HG02870 (cell line): ENCODE data around the gene MRS2.

Experiments
- ATAC-seq: cut with Tn5 transposase; IDR thresholded peaks from one replicate; pipeline ENCODE4 v1.9.1; 2021; ENCODE audit warnings: mild to moderate bottlenecking, moderate library complexity; ENCODE audit not compliant: unreplicated experiment

MRS2 gene

GRCh38 chr6:24426729-24427446 lies 24.2 kb downstream of the MRS2 start:
- no peak for ATAC-seq

GRCh38 chr6:24428615-24429014 lies 25.9 kb downstream of the MRS2 start:
- ATAC-seq, result no peak

DNA sequence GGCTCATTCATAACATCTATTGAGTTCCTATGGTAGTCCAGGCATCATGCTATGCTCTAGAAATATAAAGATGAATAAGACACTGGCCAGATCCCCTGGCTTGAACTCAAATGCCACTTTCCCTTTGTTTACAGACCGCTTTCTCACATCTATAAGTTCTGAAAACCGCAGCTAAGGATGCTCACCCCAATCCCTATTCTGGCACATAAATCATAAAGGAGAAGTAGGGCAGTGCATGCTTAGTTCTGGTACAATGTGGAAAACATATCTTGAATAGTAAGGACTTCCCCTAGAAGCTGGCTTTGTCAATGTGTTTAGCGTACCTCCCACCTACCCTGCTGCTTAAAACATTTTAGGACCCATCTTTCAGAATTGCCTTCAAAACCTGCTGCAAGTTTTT lies 26.4 kb downstream of the MRS2 start:
- ATAC-seq, result no peak

DNA sequence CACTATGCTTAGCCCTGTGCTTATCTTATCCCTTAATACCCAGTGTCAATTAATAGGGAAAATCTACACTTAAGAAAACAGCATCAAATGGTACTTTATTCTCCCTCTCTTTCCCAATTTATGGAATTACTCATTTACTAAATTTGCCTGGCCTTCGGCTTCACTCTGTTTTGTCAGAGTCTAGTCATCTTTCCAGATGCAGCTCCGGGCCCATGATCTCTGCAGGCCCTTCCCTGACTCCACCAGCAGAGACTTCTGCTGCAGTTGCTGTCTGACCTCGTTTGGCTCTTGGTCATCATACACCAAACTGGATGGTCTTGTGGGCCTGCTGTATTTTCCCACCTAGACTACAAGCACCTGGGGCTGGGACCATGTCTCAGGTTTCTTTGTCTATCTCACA lies 27.4 kb downstream of the MRS2 start:
- ATAC-seq, result no peak

- ATAC-seq, result no peak
Observed at GRCh38 chr6:24431045-24431451, 28.3 kb downstream of the MRS2 start.

DNA sequence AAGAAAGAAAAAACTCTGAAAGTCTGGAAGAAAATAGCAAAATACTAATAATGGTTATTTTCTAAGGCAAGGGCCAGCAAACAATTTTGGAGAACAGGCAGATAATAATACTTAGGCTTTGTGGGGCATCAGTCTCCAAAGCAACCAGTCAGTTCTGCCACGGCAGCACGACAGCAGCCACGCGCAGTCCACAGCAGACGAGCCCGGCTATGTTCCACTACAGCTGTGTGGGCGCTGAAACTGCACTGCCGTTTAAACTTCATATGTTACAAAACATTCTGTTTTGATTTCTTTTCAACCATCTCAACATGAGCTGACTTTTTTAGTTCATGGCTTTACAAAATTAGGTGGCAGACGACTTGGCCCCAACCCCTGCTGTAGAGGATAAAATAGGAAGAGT lies 29.9 kb downstream of the MRS2 start:
- ATAC-seq, result no peak

DNA sequence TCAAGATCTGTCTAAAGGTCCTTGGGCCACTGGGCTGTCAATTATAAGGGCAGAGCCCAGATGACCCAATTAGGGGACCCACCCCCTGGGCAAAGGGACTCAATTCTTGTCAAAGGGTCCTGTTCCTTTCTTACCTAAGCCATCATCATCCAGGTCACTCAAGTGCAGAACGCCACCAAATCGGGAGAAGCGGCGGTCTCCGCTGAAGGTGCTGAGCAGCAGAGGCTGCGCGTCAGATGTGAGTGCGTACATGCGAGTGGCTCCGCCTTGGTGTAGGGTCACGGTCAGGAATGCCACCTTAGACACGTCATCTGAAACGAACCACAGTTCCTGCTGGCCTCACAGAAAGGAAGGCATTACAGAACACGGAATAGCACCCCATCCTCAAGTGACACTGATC lies 34.2 kb downstream of the MRS2 start:
- ATAC-seq, result no peak

DNA sequence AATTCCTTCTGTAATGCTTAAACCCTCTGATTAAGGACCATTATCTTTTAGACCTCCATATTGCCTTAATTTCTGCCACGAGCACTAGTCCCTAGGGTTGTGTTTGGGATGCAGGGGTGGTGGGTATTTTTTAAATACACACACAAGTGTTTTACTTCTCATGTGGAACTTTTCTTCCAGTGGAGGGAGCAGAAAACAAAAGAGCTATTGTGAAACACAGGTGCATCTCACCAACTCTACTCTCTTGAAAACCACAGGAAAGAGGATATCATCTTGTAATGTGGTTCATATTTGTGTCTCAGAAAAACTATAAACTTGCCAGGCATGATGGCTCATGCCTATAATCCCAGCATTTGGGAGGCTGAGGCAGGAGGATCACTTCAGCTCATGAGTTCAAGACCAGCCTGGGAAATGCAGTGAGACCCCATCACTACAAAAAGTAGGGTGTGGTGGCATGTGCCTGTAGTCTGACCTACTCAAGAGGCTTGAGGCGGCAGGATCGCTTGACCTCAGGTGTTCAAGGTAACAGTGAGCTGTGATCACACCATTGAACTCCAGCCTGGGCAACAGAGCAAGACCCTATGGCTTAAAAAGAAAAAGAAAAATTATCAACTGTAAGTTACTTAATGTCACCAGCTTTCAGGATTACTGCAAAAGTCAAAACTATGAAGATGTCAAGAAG lies 37.3 kb downstream of the MRS2 start:
- ATAC-seq, result no peak

GRCh38 chr6:24440897-24441598 lies 38.3 kb downstream of the MRS2 start:
- no peak for ATAC-seq

- ATAC-seq, result no peak
Observed at GRCh38 chr6:24441599-24441904, 38.8 kb downstream of the MRS2 start.

DNA sequence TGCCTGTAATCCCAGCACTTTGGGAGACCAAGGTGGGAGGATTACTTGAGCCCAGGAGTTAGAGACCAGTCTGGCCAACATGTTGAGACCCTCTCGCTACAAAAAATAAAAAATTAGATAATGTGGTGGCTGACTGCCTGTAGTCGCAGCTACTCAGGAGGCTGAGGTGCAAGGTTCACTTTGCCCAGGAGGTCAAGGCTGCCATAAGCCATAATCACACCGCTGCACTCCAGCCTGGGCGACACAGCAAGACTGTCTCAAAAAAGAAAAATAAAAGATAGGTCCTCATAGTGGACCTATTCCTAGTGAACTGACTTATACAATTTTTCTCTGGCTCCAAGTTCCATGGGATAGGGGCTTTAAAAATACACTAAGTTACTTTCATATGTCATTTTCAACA lies 41.9 kb downstream of the MRS2 start:
- ATAC-seq, result no peak

DNA sequence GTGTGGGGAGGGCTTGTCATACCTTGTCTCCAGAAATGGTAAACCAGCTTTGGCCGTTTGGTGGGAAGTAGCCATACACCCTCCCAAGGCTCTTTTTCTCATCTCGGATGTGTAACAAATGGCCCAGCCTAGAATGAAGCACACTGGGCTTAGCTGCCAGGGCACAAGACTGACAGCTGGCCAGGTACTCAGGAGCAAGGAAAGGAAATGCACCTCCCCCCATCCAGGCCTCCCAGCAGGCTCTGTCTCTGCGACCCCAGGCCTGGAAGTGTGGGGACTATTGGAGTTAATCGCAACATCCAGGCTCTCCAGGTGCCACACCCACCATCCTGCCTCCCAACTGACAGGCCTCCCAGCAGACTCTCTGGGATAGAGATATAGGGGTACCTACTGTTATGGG lies 43.0 kb downstream of the MRS2 start:
- ATAC-seq, result no peak

DNA sequence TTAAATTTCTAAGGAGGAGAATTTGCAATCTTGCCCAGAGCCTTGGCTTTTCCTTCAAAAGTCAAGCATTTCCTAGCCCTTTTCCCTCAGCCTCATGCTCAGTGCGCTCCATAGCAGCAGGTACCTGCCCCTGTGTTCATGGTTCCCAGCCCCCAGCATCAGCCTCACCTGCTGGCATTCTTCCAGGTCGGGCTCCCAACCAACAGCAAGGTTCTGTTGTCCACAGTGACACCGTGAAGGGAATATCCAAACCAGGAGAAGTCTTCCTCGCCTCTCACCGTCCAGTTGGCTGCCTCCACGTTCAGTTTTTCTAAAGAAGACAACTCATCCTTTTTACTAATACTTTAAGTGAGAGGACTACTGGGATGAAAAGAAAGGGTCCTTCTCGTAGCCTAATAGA lies 43.9 kb downstream of the MRS2 start:
- no peak for ATAC-seq

DNA sequence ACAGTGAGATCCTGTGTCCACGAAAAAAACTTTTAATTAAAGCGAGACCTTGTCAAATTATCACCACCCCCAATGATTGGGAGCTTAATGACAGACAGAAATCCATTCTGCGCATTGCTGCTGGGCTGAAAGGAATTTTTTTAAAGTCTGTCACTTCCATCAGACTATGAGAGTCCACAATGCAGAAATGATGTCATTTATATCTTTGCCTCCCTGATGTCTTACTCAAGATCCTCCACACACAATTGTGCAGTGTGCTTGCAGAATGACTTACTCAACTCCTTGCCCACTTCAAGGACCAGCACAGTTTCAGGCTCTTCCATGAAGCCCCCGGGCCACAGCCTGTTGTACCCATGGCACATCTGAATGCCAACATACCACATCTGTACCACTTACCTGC lies 45.7 kb downstream of the MRS2 start:
- ATAC-seq, result no peak

GRCh38 chr6:24448828-24449525 lies 46.2 kb downstream of the MRS2 start:
- ATAC-seq, result no peak

- no peak for ATAC-seq
Observed at GRCh38 chr6:24451581-24452388, 49.0 kb downstream of the MRS2 start.

GRCh38 chr6:24453921-24454320 lies 51.2 kb downstream of the MRS2 start:
- ATAC-seq, result no peak

DNA sequence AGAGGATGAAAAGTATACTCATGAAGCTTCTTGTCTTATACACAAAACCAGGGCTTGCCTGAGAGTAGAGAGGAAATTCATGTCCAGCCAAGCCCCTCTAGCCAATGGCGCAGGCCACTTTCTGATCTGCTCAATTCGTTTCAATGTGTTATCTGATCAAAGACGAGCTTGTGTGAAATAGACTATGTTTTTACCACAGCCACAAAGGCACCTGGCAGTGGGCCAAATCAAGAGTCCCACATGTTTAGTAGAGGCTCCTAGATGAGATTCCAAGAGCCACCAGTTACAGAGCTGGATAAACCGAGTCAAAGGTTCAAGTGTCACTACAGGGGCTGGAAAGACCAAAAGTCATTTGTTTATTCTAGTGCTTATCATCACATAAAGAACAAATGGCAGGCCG lies 51.7 kb downstream of the MRS2 start:
- no peak for ATAC-seq

GRCh38 chr6:24455061-24455460 lies 52.3 kb downstream of the MRS2 start:
- no peak for ATAC-seq

DNA sequence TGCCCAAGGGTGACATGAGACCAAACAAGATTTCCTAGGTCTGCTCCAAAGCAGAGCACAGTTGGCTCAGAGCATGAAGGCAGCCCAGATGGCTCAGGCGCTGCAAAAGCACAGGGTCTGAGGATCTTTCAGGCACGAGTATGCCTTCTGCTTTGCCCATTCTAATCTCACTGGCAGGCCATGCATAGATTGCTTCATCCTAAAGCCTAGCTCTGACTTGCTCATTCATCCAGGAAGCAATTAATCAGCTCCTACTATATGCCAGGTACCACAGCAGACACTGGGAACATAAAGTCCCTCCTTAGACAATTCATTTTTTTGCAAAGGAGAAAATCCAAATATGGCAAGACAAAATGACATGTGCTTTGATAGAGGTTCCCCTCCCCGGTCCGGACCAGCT lies 55.4 kb downstream of the MRS2 start:
- ATAC-seq, result no peak

DNA sequence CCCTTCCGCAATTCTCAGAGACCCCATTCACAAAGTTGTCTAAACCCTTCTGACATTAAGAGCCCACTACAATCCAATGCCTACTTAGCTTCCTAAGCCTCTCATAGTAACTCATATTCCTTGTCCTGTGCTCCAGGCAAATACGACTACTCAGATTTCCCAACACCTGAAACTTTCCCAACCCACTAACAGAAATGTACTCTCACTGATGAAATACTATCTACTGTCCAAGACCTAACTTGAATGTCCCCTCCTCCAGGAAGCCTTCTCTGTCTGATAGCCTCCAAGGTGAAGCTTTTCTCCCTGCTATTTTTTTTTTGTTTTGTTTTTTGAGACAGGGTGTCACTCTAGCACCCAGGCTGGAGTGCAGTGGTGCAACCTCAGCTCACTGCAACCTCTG lies 56.2 kb downstream of the MRS2 start:
- ATAC-seq, result no peak
